A549 (cell line): ENCODE data around the gene MLXIP. TPM values are rescaled to one million over a fixed set of nuclear protein-coding genes. Genes with fewer than 3 reads are reported as not detected.
A peak's percentile ranks its signal among the peaks of the same experiment; 100 is the strongest.

ENCODE experiments used
- ATAC-seq, 2 experiments: fragments of 200-7000 bp in 1 of 2; fragments of >200 bp in 1 of 2; cut with Nextera tagmentation in 1 of 2; cut with Tn5 transposase in 1 of 2; 3 replicates each; pipeline versions ENCODE4 v1.8.0 to v1.9.1; 2018 to 2020; ENCODE audit warnings: mild to moderate bottlenecking in 1 of 2, moderate library complexity in 1 of 2
- CTCF ChIA-PET: fragments of 300-600 bp; sonication (Branson Sonifier 250); formaldehyde crosslinking; extraction: SDS; loops from one replicate; lab custom pipeline; 2021; ENCODE audit warnings: antibody characterized with exemption, inconsistent platforms; lab: Yijun Ruan, JAX
- POLR2A ChIA-PET: fragments of 350-600 bp; formaldehyde crosslinking; extraction: SDS; loops from one replicate; lab custom pipeline; 2021; ENCODE audit warnings: antibody characterized with exemption, inconsistent platforms; lab: Yijun Ruan, JAX
- DNase-seq, 2 experiments: peaks; one replicate each; pipeline versions ENCODE4 v3.0.0 to v3.0.0-alpha.2; 2011 to 2016; ENCODE audit warnings: low read depth in 1 of 2, low spot score in 1 of 2
- FAIRE-seq: peaks from 2 replicates; lab custom pipeline; 2011; peaks lifted over from hg19 to GRCh38; lab: Jason Lieb, UNC
- H3K27ac ChIP-seq, 2 experiments: fragments of >200 bp; sonication (Bioruptor Twin); formaldehyde crosslinking; 3 replicates each; pipeline ENCODE4 v1.5.1; 2016 to 2017
- H3K4me1 ChIP-seq: fragments of >200 bp; sonication (Bioruptor Twin); formaldehyde crosslinking; 3 replicates; pipeline ENCODE4 v1.6.1; 2016
- H3K4me2 ChIP-seq: fragments of >200 bp; sonication (Bioruptor Twin); formaldehyde crosslinking; 3 replicates; pipeline ENCODE4 v1.6.1; 2016
- H3K4me3 ChIP-seq: fragments of >200 bp; sonication (Bioruptor Twin); formaldehyde crosslinking; 3 replicates; pipeline ENCODE4 v1.5.1; 2016
- H3K9me3 ChIP-seq: fragments of >200 bp; sonication (Bioruptor Twin); formaldehyde crosslinking; 3 replicates; pipeline ENCODE4 v1.6.1; 2016
- EHF ChIP-seq: fragments of 250-450 bp; sonication (Bioruptor Pico); IDR thresholded peaks from 2 replicates; pipeline ENCODE4 v1.5.0; 2020; ENCODE audit warnings: mild to moderate bottlenecking
- ESRRA ChIP-seq: fragments of 150-350 bp; IDR thresholded peaks from 2 replicates; pipeline ENCODE4 v1.6.1; 2014; ENCODE audit warnings: mild to moderate bottlenecking, low read length, borderline replicate concordance
- FOSB ChIP-seq: fragments of 250-450 bp; sonication (Bioruptor Pico); IDR thresholded peaks from 2 replicates; pipeline ENCODE4 v1.5.0; 2020; ENCODE audit warnings: mild to moderate bottlenecking, moderate library complexity
- FOSL2 ChIP-seq, 2 experiments: fragments of 450-650 bp in 1 of 2; fragments of >200 bp in 1 of 2; sonication (Bioruptor Twin) in 1 of 2; formaldehyde crosslinking; IDR thresholded peaks; 2 replicates each; pipeline versions ENCODE4 v1.5.0 to v1.6.1; 2016 to 2020; ENCODE audit warnings: mild to moderate bottlenecking in 1 of 2, moderate library complexity in 1 of 2
- HDAC2 ChIP-seq: fragments of 200-600 bp; sonication (generic); IDR thresholded peaks from 2 replicates; pipeline ENCODE4 v1.6.1; 2016
- HOXB13 ChIP-seq: fragments of 250-450 bp; sonication (Bioruptor Pico); IDR thresholded peaks from 2 replicates; pipeline ENCODE4 v1.5.0; 2020; ENCODE audit warnings: low read depth, mild to moderate bottlenecking, moderate library complexity
- HOXB5 ChIP-seq: fragments of 250-450 bp; sonication (Bioruptor Pico); IDR thresholded peaks from 2 replicates; pipeline ENCODE4 v1.5.0; 2020; ENCODE audit warnings: mild to moderate bottlenecking, moderate library complexity
- JUN ChIP-seq, 2 experiments: fragments of >200 bp; sonication (Bioruptor Twin); formaldehyde crosslinking; IDR thresholded peaks; 2 replicates in 1 of 2; 3 replicates in 1 of 2; pipeline ENCODE4 v1.6.1; 2016 to 2017
- NPAS2 ChIP-seq: fragments of 250-450 bp; sonication (Bioruptor Pico); IDR thresholded peaks from 2 replicates; pipeline ENCODE4 v1.8.0; 2022; ENCODE audit warnings: mild to moderate bottlenecking, moderate library complexity, borderline replicate concordance
- NR3C1 ChIP-seq: fragments of >200 bp; sonication (Bioruptor Twin); formaldehyde crosslinking; IDR thresholded peaks from 3 replicates; pipeline ENCODE4 v1.6.1; 2017
- POLR2A ChIP-seq: IDR thresholded peaks from 2 replicates; pipeline ENCODE4 v1.6.1; 2012; ENCODE audit warnings: mild to moderate bottlenecking, low read length
- RAD21 ChIP-seq, 2 experiments: fragments of >200 bp in 1 of 2; sonication (Bioruptor Twin) in 1 of 2; formaldehyde crosslinking in 1 of 2; IDR thresholded peaks in 1 of 2; conservative IDR thresholded peaks in 1 of 2; 2 replicates in 1 of 2; 3 replicates in 1 of 2; pipeline ENCODE4 v1.6.1; 2012 to 2018; ENCODE audit warnings: inconsistent platforms in 1 of 2
- RARB ChIP-seq: fragments of 250-450 bp; sonication (Bioruptor Pico); IDR thresholded peaks from 2 replicates; pipeline ENCODE4 v1.8.0; 2021; ENCODE audit warnings: mild to moderate bottlenecking, moderate library complexity
- SMC3 ChIP-seq: fragments of >200 bp; sonication (Bioruptor Twin); formaldehyde crosslinking; IDR thresholded peaks from 3 replicates; pipeline ENCODE4 v1.6.1; 2018; ENCODE audit warnings: inconsistent platforms
- TP53 ChIP-seq: fragments of 250-450 bp; sonication (Bioruptor Pico); IDR thresholded peaks from 2 replicates; pipeline ENCODE4 v1.5.0; 2021; ENCODE audit warnings: mild to moderate bottlenecking, moderate library complexity
- ZSCAN20 ChIP-seq: fragments of 250-450 bp; sonication (Bioruptor Pico); IDR thresholded peaks from 2 replicates; pipeline ENCODE4 v1.8.0; 2022; ENCODE audit warnings: mild to moderate bottlenecking, moderate library complexity
- WGBS: methylation state at CpG from one replicate; pipeline ENCODE4 v1.1.6; 2017; ENCODE audit errors: missing lambda C conversion rate; 5-methylcytosine and 5-hydroxymethylcytosine counted together
- polyA plus RNA-seq, 4 experiments: library from polyadenylated mRNA; depleted of rRNA in 3 of 4; stranded (reverse); fragments of >200 nt; fragmentation: RNase III in 1 of 4; extraction: RNeasy Plus Mini Kit Qiagen cat#74134 plus additional on column Dnase treatment in 1 of 4; gene quantifications; 2 replicates in 3 of 4; 3 replicates in 1 of 4; pipeline ENCODE4 v1.2.3, GENCODE V29; 2011 to 2017
- TF ChIP-seq, protein P1 (sequence below): fragments of >200 bp; sonication (Bioruptor Twin); formaldehyde crosslinking; IDR thresholded peaks from 3 replicates; pipeline ENCODE4 v1.6.1; 2016
- TF ChIP-seq, protein P2 (sequence below): IDR thresholded peaks from 2 replicates; pipeline ENCODE4 v1.6.1; 2012
- TF ChIP-seq, protein P3 (sequence below): IDR thresholded peaks from 2 replicates; pipeline ENCODE4 v1.6.1; 2012; ENCODE audit warnings: low read depth, borderline replicate concordance
- TF ChIP-seq, protein P4 (sequence below): fragments of >200 bp; sonication (Bioruptor Twin); formaldehyde crosslinking; IDR thresholded peaks from 3 replicates; pipeline ENCODE4 v1.5.1; 2016
- TF ChIP-seq, protein P5 (sequence below): fragments of 450-650 bp; IDR thresholded peaks from 2 replicates; pipeline ENCODE4 v1.6.1; 2014; ENCODE audit warnings: antibody characterized with exemption
- TF ChIP-seq, protein P6 (sequence below): fragments of 250-450 bp; sonication (Bioruptor Pico); IDR thresholded peaks from 2 replicates; pipeline ENCODE4 v1.5.0; 2021; ENCODE audit warnings: mild to moderate bottlenecking, moderate library complexity, borderline replicate concordance

MLXIP gene
- polyA plus RNA-seq, 2 of the 4 experiments (the other 2 are of a cell fraction): 7.0 to 21.4 TPM

DNA sequence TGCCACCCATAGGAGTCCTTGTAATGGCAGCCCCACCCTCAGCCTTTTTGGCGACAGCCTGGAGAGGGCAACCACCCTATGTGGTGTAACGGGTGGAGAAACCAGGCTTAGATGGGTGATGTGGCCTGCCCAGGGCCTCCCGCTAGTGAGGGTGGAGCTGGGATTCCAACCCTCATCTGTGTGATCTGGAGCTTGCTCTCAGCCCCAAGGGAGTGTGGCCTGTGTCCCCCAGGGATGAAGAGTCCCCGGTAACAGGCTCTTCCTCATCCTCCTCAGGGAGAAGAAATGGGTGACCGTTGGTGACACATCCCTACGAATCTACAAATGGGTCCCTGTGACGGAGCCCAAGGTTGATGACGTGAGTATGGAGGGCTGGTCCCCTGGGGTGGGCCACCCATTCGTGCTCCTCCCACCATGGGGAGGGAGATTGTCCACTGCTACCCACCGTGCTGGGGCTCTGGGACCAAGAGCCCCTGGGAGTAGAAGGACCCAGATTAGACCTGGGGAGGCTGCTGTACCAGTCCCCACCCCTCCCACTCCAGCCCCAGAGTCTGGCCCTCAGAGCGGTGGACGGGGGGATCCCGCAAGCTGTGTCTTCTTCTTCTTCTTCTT lies 48.0 kb upstream of the MLXIP start:
- ATAC-seq (no peak), DNase-seq (no peak), FAIRE-seq (no peak)
- ChIA-PET CTCF (interaction anchor here (1.1 to 2.9 kb wide), 8 partner anchors 10 to 160 kb away, joined by 3 to 10 read pairs (median 5); partner anchors contain the start of gene BCL7A), POLR2A (no interaction called here)
- H3K4me1 ChIP-seq: no peaks in the 10 kb centered on the region
- TF ChIP-seq FOSB (CRISPR knock-in tag): no peak
- no peak for TF ChIP-seq NPAS2
- TF ChIP-seq, protein P1, sequence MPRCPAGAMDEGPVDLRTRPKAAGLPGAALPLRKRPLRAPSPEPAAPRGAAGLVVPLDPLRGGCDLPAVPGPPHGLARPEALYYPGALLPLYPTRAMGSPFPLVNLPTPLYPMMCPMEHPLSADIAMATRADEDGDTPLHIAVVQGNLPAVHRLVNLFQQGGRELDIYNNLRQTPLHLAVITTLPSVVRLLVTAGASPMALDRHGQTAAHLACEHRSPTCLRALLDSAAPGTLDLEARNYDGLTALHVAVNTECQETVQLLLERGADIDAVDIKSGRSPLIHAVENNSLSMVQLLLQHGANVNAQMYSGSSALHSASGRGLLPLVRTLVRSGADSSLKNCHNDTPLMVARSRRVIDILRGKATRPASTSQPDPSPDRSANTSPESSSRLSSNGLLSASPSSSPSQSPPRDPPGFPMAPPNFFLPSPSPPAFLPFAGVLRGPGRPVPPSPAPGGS: no peak
- no peak for TF ChIP-seq HOXB13 (CRISPR knock-in tag)
- no peak for TF ChIP-seq POLR2A
- TF ChIP-seq, protein P2, sequence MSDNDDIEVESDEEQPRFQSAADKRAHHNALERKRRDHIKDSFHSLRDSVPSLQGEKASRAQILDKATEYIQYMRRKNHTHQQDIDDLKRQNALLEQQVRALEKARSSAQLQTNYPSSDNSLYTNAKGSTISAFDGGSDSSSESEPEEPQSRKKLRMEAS: no peak
- TF ChIP-seq, protein P3, sequence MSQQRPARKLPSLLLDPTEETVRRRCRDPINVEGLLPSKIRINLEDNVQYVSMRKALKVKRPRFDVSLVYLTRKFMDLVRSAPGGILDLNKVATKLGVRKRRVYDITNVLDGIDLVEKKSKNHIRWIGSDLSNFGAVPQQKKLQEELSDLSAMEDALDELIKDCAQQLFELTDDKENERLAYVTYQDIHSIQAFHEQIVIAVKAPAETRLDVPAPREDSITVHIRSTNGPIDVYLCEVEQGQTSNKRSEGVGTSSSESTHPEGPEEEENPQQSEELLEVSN: no peak
- H3K4me2 ChIP-seq: no peak overlapping the region
- H3K27ac ChIP-seq: peak overlapping the region in 1 of 2 experiments; percentile 21; a peak in 1 of 6 replicates
- no peaks in the 10 kb centered on the region for H3K9me3 ChIP-seq
- 92% methylated on average over 13 of the region's 13 CpGs for WGBS
- H3K4me3 ChIP-seq: no peak overlapping the region

DNA sequence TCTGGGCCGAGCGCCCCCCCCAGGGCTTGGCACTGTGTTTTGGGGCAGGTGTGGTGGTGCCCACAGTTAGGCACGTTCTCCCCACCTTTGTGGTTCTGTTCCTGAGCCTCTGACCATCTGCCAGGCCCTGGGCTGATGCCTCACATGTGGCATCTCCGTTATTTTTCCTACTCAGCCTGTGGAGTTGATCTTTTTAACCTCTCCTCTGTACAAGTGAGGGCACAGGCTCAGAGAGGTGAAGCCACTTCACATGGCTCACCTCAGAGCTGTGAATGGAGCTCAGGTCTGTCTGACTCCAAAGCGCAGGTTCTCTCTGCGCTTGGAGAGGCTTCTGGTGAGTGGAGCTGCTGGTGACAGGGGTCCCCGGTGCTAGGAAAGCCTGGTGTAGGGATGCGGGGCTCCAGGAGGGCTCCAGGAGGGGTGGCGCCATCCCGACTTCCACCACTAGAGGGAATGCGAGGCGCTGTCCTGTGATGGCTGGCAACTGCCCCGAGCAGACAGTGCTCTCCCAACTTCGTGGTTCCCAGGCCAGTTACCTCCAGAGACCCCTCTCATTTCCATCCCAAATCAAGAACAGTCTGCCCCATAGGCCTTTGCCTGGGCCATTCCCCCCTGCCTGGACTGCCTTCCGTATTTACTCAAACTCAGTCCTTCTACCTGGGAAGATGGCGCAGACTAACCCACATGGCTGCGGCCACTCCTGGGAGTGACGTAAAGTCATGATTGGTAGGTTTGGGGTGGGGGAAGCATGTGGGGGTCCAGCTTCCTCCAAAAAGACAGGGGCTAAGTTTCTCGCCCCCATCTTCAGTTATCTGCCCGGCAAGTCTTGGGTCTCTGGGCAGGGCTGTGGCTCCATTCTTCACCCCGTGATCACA lies 47.0 kb upstream of the MLXIP start:
- CTCF ChIA-PET: interaction anchor here (0.6 to 2.9 kb wide), 22 partner anchors 11 to 198 kb away, joined by 3 to 12 read pairs (median 3); partner anchors contain the start of gene BCL7A
- DNase-seq (peak; percentile 51 to 79), FAIRE-seq (no peak), ATAC-seq (peak; percentile 84 to 95)
- Histone ChIP-seq H3K9me3 (no peaks in the 10 kb centered on the region), H3K27ac (peak overlapping the region in 1 of 2 experiments; percentile 69; a peak in 3 of 6 replicates), H3K4me3 (no peak overlapping the region), H3K4me2 (no peak overlapping the region), H3K4me1 (no peaks in the 10 kb centered on the region)
- WGBS: 61% methylated on average over 21 of the region's 21 CpGs
- TF ChIP-seq, protein P4, sequence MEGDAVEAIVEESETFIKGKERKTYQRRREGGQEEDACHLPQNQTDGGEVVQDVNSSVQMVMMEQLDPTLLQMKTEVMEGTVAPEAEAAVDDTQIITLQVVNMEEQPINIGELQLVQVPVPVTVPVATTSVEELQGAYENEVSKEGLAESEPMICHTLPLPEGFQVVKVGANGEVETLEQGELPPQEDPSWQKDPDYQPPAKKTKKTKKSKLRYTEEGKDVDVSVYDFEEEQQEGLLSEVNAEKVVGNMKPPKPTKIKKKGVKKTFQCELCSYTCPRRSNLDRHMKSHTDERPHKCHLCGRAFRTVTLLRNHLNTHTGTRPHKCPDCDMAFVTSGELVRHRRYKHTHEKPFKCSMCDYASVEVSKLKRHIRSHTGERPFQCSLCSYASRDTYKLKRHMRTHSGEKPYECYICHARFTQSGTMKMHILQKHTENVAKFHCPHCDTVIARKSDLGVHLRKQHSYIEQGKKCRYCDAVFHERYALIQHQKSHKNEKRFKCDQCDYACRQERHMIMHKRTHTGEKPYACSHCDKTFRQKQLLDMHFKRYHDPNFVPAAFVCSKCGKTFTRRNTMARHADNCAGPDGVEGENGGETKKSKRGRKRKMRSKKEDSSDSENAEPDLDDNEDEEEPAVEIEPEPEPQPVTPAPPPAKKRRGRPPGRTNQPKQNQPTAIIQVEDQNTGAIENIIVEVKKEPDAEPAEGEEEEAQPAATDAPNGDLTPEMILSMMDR: peak; percentile 66
- TF ChIP-seq RAD21 (conservative IDR thresholded peaks at IDR 0.05 in 1 of 2, IDR thresholded peaks at IDR 0.05 in 1 of 2): peak; percentile 64 to 70
- peak; percentile 65 for TF ChIP-seq SMC3
- no peak for TF ChIP-seq HDAC2
- POLR2A ChIA-PET: no interaction called here

DNA sequence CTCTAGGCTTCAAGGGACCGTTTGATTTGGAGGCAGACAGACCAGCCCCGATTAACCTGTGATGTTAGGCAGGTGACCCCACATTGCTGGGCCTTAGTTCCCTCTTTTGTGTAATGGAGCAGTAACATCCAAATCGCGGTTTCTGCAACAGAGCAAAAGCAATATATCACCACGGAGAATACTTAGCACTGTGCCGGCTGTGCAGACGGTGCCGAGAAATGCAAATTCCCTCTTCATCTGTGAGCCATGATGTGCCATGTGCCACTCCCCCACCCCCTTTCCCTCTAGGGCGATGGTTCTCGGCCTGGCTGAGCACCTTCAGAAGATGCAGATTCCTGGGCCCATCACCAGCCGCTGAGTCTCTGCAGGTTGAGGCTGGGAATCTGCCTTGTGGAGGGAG lies 46.0 kb upstream of the MLXIP start:
- 93% methylated on average over 11 of the region's 11 CpGs for WGBS
- Histone ChIP-seq H3K4me1 (no peaks in the 10 kb centered on the region), H3K4me2 (no peak overlapping the region), H3K4me3 (no peak overlapping the region), H3K9me3 (no peaks in the 10 kb centered on the region), H3K27ac (no peak overlapping the region)
- no peak for DNase-seq
- ChIA-PET CTCF (interaction anchor here (0.7 to 2.9 kb wide), 12 partner anchors 10 to 158 kb away, joined by 3 to 12 read pairs (median 4); partner anchors contain the start of gene CFAP251), POLR2A (no interaction called here)
- FAIRE-seq: no peak
- ATAC-seq: no peak
- no peak for TF ChIP-seq HOXB5
- TF ChIP-seq NR3C1: no peak
- TF ChIP-seq ESRRA: no peak
- TF ChIP-seq, protein P2: no peak
- no peak for TF ChIP-seq FOSB (CRISPR knock-in tag)
- no peak for TF ChIP-seq FOSL2 (IDR thresholded peaks at IDR 0.05)
- no peak for TF ChIP-seq FOSL2 (CRISPR knock-in tag; IDR thresholded peaks at IDR 0.05)
- no peak for TF ChIP-seq TP53
- TF ChIP-seq, protein P5, sequence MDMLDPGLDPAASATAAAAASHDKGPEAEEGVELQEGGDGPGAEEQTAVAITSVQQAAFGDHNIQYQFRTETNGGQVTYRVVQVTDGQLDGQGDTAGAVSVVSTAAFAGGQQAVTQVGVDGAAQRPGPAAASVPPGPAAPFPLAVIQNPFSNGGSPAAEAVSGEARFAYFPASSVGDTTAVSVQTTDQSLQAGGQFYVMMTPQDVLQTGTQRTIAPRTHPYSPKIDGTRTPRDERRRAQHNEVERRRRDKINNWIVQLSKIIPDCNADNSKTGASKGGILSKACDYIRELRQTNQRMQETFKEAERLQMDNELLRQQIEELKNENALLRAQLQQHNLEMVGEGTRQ: no peak
- no peak for TF ChIP-seq JUN (IDR thresholded peaks at IDR 0.05)
- TF ChIP-seq EHF (CRISPR knock-in tag): no peak
- no peak for TF ChIP-seq RARB (CRISPR knock-in tag)
- TF ChIP-seq ZSCAN20 (CRISPR knock-in tag): no peak
- TF ChIP-seq, protein P6, sequence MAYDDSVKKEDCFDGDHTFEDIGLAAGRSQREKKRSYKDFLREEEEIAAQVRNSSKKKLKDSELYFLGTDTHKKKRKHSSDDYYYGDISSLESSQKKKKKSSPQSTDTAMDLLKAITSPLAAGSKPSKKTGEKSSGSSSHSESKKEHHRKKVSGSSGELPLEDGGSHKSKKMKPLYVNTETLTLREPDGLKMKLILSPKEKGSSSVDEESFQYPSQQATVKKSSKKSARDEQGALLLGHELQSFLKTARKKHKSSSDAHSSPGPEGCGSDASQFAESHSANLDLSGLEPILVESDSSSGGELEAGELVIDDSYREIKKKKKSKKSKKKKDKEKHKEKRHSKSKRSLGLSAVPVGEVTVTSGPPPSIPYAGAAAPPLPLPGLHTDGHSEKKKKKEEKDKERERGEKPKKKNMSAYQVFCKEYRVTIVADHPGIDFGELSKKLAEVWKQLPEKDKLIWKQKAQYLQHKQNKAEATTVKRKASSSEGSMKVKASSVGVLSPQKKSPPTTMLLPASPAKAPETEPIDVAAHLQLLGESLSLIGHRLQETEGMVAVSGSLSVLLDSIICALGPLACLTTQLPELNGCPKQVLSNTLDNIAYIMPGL: no peak
